HEK293T (cell line): ENCODE data around the gene PADI4.

ENCODE experiments used
- BHLHE40 ChIP-seq: fragments of 450-650 bp; IDR thresholded peaks from 2 replicates; pipeline ENCODE4 v1.6.1; 2016; ENCODE audit warnings: mild to moderate bottlenecking, moderate library complexity, borderline replicate concordance
- CTBP1 ChIP-seq: fragments of 450-650 bp; IDR thresholded peaks from 2 replicates; pipeline ENCODE4 v1.6.1; 2016; ENCODE audit warnings: borderline replicate concordance
- FOXM1 ChIP-seq: fragments of 450-650 bp; IDR thresholded peaks from 2 replicates; pipeline ENCODE4 v1.6.1; 2017; ENCODE audit warnings: mild to moderate bottlenecking, borderline replicate concordance
- SP1 ChIP-seq: fragments of 450-650 bp; IDR thresholded peaks from 2 replicates; pipeline ENCODE4 v1.6.1; 2017
- SUZ12 ChIP-seq: fragments of 450-650 bp; IDR thresholded peaks from 2 replicates; pipeline ENCODE4 v1.6.1; 2016; ENCODE audit warnings: mild to moderate bottlenecking
- TARDBP ChIP-seq: fragments of 450-650 bp; IDR thresholded peaks from 2 replicates; pipeline ENCODE4 v1.6.1; 2016
- TF ChIP-seq, protein P1 (sequence below): fragments of 450-650 bp; IDR thresholded peaks from 2 replicates; pipeline ENCODE4 v1.6.1; 2016

DNA sequence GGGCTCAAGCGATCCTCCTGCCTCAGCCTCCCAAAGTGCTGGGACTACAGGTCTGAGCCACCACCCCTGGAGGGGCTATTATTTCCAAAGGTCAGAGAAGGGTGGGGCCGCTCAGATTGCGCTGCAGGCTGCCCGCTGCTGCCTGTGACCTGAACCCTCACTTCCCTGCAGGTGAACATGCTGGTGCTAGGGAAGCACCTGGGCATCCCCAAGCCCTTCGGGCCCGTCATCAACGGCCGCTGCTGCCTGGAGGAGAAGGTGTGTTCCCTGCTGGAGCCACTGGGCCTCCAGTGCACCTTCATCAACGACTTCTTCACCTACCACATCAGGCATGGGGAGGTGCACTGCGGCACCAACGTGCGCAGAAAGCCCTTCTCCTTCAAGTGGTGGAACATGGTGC, 55.4 kb downstream of the PADI4 start:
- TF ChIP-seq BHLHE40 (no peak), TARDBP (no peak), FOXM1 (no peak), SP1 (no peak), SUZ12 (no peak), CTBP1 (no peak)
- TF ChIP-seq, protein P1, sequence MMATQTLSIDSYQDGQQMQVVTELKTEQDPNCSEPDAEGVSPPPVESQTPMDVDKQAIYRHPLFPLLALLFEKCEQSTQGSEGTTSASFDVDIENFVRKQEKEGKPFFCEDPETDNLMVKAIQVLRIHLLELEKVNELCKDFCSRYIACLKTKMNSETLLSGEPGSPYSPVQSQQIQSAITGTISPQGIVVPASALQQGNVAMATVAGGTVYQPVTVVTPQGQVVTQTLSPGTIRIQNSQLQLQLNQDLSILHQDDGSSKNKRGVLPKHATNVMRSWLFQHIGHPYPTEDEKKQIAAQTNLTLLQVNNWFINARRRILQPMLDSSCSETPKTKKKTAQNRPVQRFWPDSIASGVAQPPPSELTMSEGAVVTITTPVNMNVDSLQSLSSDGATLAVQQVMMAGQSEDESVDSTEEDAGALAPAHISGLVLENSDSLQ = no peak
